ENCODE results near the gene NHSL2.

Gene NHSL2

DNA sequence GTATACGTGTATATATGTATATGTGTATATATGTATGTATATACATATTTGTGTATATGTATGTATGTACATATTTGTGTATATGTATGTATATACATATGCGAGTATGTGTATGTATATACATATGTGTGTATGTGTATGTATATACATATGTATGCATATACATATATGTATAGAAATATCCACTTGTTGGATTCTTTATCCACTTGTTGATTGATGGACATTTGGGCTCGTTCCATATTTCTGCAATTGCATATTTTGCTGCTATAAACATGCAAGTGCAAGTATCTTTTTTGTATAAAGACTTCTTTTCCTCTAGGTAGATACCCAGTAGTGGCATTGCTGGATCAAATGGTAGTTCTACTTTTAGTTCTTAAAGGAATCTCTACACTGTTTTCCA, 25.5 kb upstream of the NHSL2 start:
- Histone ChIP-seq H2AFZ (ENCODE audit: low read depth, low read length) (no peak overlapping the region), H3K79me1 (replicated peaks; ENCODE audit: low read length, poor library complexity, severe bottlenecking) (no peaks in the 10 kb centered on the region), H4K91ac (ENCODE audit: low read length) (no peak overlapping the region), H2BK120ac (ENCODE audit: low read depth, low read length) (no peak overlapping the region), H3K23ac (ENCODE audit: low read length in 2 of 2) (no peak overlapping the region), H3K14ac (ENCODE audit: low read length in 2 of 2) (no peak overlapping the region), H2BK12ac (ENCODE audit: low read length in 2 of 2) (no peak overlapping the region), H3K27me3 (ENCODE audit: control insufficient read depth in 1 of 2, insufficient read depth in 1 of 2, low read length in 2 of 2) (peaks cover 0 to 41% of the 10 kb centered on the region in 2 experiments), H3K4ac (ENCODE audit: low read depth in 1 of 2, low read length in 2 of 2) (no peak overlapping the region), H3K36me3 (ENCODE audit: control insufficient read depth in 1 of 2, insufficient read depth in 2 of 2, low read depth in 1 of 2, low read length in 2 of 2) (no peaks in the 10 kb centered on the region), H3K4me3 (ENCODE audit: insufficient read depth in 1 of 2, low read depth in 1 of 2, low read length in 2 of 2) (no peak overlapping the region), H3K18ac (ENCODE audit: low read depth in 1 of 2, low read length in 2 of 2) (no peak overlapping the region), H2BK15ac (ENCODE audit: low read depth, poor library complexity, severe bottlenecking) (no peak overlapping the region), H3K4me2 (ENCODE audit: low read length, poor library complexity, severe bottlenecking) (no peak overlapping the region), H3K9ac (ENCODE audit: low read length) (no peak overlapping the region), H3K27ac (ENCODE audit: low read length, poor library complexity, severe bottlenecking) (no peak overlapping the region), H4K8ac (ENCODE audit: low read length) (no peak overlapping the region), H3K4me1 (ENCODE audit: control insufficient read depth, insufficient read depth, low read depth, low read length) (no peaks in the 10 kb centered on the region), H3K9me3 (ENCODE audit: control insufficient read depth, low read length) (peaks cover 8% of the 10 kb centered on the region), H2BK5ac (ENCODE audit: low read depth, low read length, poor library complexity, severe bottlenecking) (no peak overlapping the region), H2AK5ac (ENCODE audit: low read length, severe bottlenecking) (no peak overlapping the region)
- no peak for DNase-seq
- WGBS, result no CpG with 5 or more reads among the region's 3 CpGs

DNA sequence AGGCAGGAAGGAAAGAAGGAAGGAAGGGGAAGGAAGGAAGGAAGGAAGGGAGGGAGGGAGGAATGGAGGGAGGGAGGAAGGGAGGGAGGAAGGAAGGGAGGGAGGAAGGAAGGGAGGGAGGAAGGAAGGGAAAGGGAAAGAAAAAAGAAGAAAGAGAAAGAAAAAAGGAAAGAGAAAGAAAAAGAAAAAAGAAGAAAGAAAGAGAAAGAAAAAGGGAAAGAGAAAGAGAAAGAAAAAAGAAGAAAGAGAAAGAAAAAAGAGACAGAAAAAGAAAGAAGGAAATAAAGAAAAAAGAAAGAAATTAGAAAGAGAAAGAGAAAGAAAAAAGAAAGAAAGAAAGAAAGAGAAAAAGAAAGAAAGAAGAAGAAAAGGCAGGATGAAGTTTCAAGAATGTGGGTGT, 15.0 kb upstream of the NHSL2 start:
- H3K27me3 ChIP-seq (ENCODE audit: control insufficient read depth in 1 of 2, insufficient read depth in 1 of 2, low read length in 2 of 2), result peaks cover 0 to 48% of the 10 kb centered on the region in 2 experiments
- H3K4me3 ChIP-seq (ENCODE audit: insufficient read depth in 1 of 2, low read depth in 1 of 2, low read length in 2 of 2), result no peak overlapping the region
- H2BK5ac ChIP-seq (ENCODE audit: low read depth, low read length, poor library complexity, severe bottlenecking), result no peak overlapping the region
- no peaks in the 10 kb centered on the region for H3K9me3 ChIP-seq (ENCODE audit: control insufficient read depth, low read length)
- no peak overlapping the region for H3K23ac ChIP-seq (ENCODE audit: low read length in 2 of 2)
- H3K79me1 ChIP-seq (replicated peaks; ENCODE audit: low read length, poor library complexity, severe bottlenecking), result no peaks in the 10 kb centered on the region
- no peak overlapping the region for H2BK15ac ChIP-seq (ENCODE audit: low read depth, poor library complexity, severe bottlenecking)
- no peak overlapping the region for H3K9ac ChIP-seq (ENCODE audit: low read length)
- no peaks in the 10 kb centered on the region for H3K4me1 ChIP-seq (ENCODE audit: control insufficient read depth, insufficient read depth, low read depth, low read length)
- no peak overlapping the region for H3K14ac ChIP-seq (ENCODE audit: low read length in 2 of 2)
- no peaks in the 10 kb centered on the region for H3K36me3 ChIP-seq (ENCODE audit: control insufficient read depth in 1 of 2, insufficient read depth in 2 of 2, low read depth in 1 of 2, low read length in 2 of 2)
- H3K27ac ChIP-seq (ENCODE audit: low read length, poor library complexity, severe bottlenecking), result no peak overlapping the region
- H3K18ac ChIP-seq (ENCODE audit: low read depth in 1 of 2, low read length in 2 of 2), result no peak overlapping the region
- H4K91ac ChIP-seq (ENCODE audit: low read length), result no peak overlapping the region
- no peak overlapping the region for H3K4me2 ChIP-seq (ENCODE audit: low read length, poor library complexity, severe bottlenecking)
- no peak overlapping the region for H2AFZ ChIP-seq (ENCODE audit: low read depth, low read length)
- H4K8ac ChIP-seq (ENCODE audit: low read length), result no peak overlapping the region
- no peak overlapping the region for H2BK120ac ChIP-seq (ENCODE audit: low read depth, low read length)
- no peak for DNase-seq
- H2BK12ac ChIP-seq (ENCODE audit: low read length in 2 of 2), result no peak overlapping the region
- no peak overlapping the region for H2AK5ac ChIP-seq (ENCODE audit: low read length, severe bottlenecking)
- no peak overlapping the region for H3K4ac ChIP-seq (ENCODE audit: low read depth in 1 of 2, low read length in 2 of 2)

- Histone ChIP-seq H3K4ac (ENCODE audit: low read depth in 1 of 2, low read length in 2 of 2) (no peak overlapping the region), H2AFZ (ENCODE audit: low read depth, low read length) (no peak overlapping the region)
Observed at GRCh38 chrX:71906144-71906543, 4.5 kb upstream of the NHSL2 start.

DNA sequence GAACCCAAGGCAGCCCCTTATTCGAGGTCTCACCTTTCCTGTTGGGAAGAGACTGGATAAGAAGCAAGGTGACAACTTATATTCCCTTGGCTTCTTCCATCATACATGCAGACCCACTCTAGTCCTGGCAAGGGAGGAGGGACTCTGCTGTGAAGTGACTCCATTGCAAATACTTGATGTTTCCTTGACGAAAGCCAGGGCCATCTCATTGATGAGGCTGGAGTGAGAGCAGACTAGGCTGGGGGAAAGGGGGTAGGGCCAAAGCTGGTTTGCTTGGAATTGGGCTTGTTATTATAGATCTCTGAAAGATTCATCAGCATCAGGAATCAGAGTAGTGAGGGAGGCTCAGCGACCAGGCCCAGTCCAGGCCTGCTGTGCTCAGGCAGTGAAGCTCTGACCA, 2.3 kb upstream of the NHSL2 start:
- Histone ChIP-seq H3K18ac (ENCODE audit: low read depth in 1 of 2, low read length in 2 of 2) (peak overlapping the region in 1 of 2 experiments; percentile 38), H3K4me1 (ENCODE audit: control insufficient read depth, insufficient read depth, low read depth, low read length) (peaks cover 4% of the 10 kb centered on the region), H3K36me3 (ENCODE audit: control insufficient read depth in 1 of 2, insufficient read depth in 2 of 2, low read depth in 1 of 2, low read length in 2 of 2) (no peaks in the 10 kb centered on the region), H3K23ac (ENCODE audit: low read length in 2 of 2) (no peak overlapping the region), H2AK5ac (ENCODE audit: low read length, severe bottlenecking) (no peak overlapping the region), H4K8ac (ENCODE audit: low read length) (no peak overlapping the region), H2BK15ac (ENCODE audit: low read depth, poor library complexity, severe bottlenecking) (no peak overlapping the region), H2AFZ (ENCODE audit: low read depth, low read length) (no peak overlapping the region), H3K4me2 (ENCODE audit: low read length, poor library complexity, severe bottlenecking) (no peak overlapping the region), H3K4me3 (ENCODE audit: insufficient read depth in 1 of 2, low read depth in 1 of 2, low read length in 2 of 2) (no peak overlapping the region), H3K4ac (ENCODE audit: low read depth in 1 of 2, low read length in 2 of 2) (no peak overlapping the region), H2BK120ac (ENCODE audit: low read depth, low read length) (no peak overlapping the region), H3K9ac (ENCODE audit: low read length) (no peak overlapping the region), H3K9me3 (ENCODE audit: control insufficient read depth, low read length) (no peaks in the 10 kb centered on the region), H2BK12ac (ENCODE audit: low read length in 2 of 2) (no peak overlapping the region), H4K91ac (ENCODE audit: low read length) (no peak overlapping the region), H2BK5ac (ENCODE audit: low read depth, low read length, poor library complexity, severe bottlenecking) (no peak overlapping the region), H3K27me3 (ENCODE audit: control insufficient read depth in 1 of 2, insufficient read depth in 1 of 2, low read length in 2 of 2) (peaks cover 0 to 61% of the 10 kb centered on the region in 2 experiments), H3K27ac (ENCODE audit: low read length, poor library complexity, severe bottlenecking) (no peak overlapping the region), H3K14ac (ENCODE audit: low read length in 2 of 2) (no peak overlapping the region), H3K79me1 (replicated peaks; ENCODE audit: low read length, poor library complexity, severe bottlenecking) (no peaks in the 10 kb centered on the region)
- no peak for DNase-seq
- WGBS, result 60% methylated on average over 1 of the region's 3 CpGs

More at GRCh38 chrX:71906144-71906543, 4.5 kb upstream of the NHSL2 start:
- H3K4me1 ChIP-seq (ENCODE audit: control insufficient read depth, insufficient read depth, low read depth, low read length), result no peaks in the 10 kb centered on the region
- H3K36me3 ChIP-seq (ENCODE audit: control insufficient read depth in 1 of 2, insufficient read depth in 2 of 2, low read depth in 1 of 2, low read length in 2 of 2), result no peaks in the 10 kb centered on the region
- H3K79me1 ChIP-seq (replicated peaks; ENCODE audit: low read length, poor library complexity, severe bottlenecking), result no peaks in the 10 kb centered on the region
- no peak overlapping the region for H2BK120ac ChIP-seq (ENCODE audit: low read depth, low read length)
- no peak overlapping the region for H4K91ac ChIP-seq (ENCODE audit: low read length)
- H2AK5ac ChIP-seq (ENCODE audit: low read length, severe bottlenecking), result no peak overlapping the region
- no peak overlapping the region for H3K23ac ChIP-seq (ENCODE audit: low read length in 2 of 2)
- H3K18ac ChIP-seq (ENCODE audit: low read depth in 1 of 2, low read length in 2 of 2), result no peak overlapping the region
- no peak overlapping the region for H2BK15ac ChIP-seq (ENCODE audit: low read depth, poor library complexity, severe bottlenecking)
- 0% methylated on average over 4 of the region's 5 CpGs for WGBS
- no peak overlapping the region for H3K4me2 ChIP-seq (ENCODE audit: low read length, poor library complexity, severe bottlenecking)
- no peak overlapping the region for H3K14ac ChIP-seq (ENCODE audit: low read length in 2 of 2)
- no peak overlapping the region for H2BK12ac ChIP-seq (ENCODE audit: low read length in 2 of 2)
- no peak overlapping the region for H4K8ac ChIP-seq (ENCODE audit: low read length)
- peak; percentile 22 for DNase-seq
- no peak overlapping the region for H3K9ac ChIP-seq (ENCODE audit: low read length)
- no peak overlapping the region for H3K4me3 ChIP-seq (ENCODE audit: insufficient read depth in 1 of 2, low read depth in 1 of 2, low read length in 2 of 2)
- no peaks in the 10 kb centered on the region for H3K9me3 ChIP-seq (ENCODE audit: control insufficient read depth, low read length)
- no peak overlapping the region for H3K27ac ChIP-seq (ENCODE audit: low read length, poor library complexity, severe bottlenecking)
- H2BK5ac ChIP-seq (ENCODE audit: low read depth, low read length, poor library complexity, severe bottlenecking), result no peak overlapping the region
- H3K27me3 ChIP-seq (ENCODE audit: control insufficient read depth in 1 of 2, insufficient read depth in 1 of 2, low read length in 2 of 2), result peaks cover 0 to 51% of the 10 kb centered on the region in 2 experiments

All from mesenchymal stem cell (in vitro differentiated cells and primary cell).